COR-L47 (cell line): ENCODE results near the gene ITIH5.
A peak's percentile ranks its signal among the peaks of the same experiment; 100 is the strongest.

Experiments used
- DNase-seq: peaks from one replicate; lab custom pipeline; 2025; lab: John Stamatoyannopoulos, UW

Gene ITIH5

DNA sequence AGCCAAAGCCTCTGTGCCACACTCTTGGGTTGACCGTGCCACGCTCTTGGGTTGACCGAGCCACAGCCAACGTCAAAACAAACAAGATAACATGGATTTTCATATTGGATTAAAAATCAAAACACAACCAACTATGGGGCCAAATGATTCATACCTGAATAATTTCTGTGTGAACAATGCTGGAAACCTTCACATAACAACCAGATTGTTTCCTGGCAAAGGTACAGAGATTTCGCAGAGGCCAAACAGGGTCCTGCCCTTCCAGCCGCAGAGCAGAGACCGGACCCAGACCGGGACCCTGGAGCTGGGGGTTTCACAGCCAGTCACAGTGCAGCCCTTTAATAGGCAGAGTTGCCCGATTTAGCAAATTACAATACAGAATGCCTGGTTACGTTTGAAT is 40.5 kb downstream of the ITIH5 start:
- DNase-seq, result no peak

DNA sequence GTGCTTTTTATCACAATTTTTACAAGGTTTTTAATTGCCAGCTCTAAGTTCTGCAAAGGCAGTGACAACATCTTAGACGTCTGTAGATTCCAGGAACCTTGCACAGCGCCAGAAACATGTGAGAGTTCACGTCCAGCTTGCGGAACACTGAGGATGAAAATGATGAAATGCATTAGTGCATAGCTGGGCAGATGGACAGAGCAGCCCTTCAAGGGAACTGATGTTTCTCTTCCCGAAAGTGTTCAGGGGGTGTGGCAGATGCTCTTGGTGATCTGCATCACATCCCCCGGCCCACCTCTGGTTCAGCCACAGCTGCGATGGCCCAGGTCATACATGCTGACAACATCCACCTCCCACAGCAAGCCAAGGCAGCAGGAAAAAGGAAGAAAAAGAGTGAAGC is 40.9 kb downstream of the ITIH5 start:
- DNase-seq, result no peak

DNA sequence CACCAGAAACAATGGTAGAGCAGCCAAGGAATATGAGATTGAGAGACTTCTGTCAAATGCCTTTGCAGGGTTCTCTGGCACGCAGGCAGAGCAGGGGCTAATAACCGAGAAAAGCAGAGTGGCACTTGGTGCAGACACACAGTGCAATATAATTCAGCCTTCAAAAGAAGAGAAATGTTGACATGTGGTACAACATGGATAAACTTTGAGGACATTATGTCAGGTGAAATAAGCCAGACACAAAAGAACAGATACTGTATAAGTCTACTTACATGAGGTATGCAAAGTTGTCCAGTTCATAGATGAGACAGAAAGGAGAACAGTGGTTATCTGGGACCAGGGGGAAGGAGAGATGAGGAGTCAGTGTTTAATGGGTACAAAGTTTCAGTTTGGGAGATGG is 41.8 kb downstream of the ITIH5 start:
- DNase-seq, result no peak

- peak; percentile 22 for DNase-seq
These were observed 43.8 kb downstream of the ITIH5 start for GRCh38 chr10:7622969-7623368.

GRCh38 chr10:7618461-7618860 is 48.3 kb downstream of the ITIH5 start:
- DNase-seq, result peak; percentile 25

DNA sequence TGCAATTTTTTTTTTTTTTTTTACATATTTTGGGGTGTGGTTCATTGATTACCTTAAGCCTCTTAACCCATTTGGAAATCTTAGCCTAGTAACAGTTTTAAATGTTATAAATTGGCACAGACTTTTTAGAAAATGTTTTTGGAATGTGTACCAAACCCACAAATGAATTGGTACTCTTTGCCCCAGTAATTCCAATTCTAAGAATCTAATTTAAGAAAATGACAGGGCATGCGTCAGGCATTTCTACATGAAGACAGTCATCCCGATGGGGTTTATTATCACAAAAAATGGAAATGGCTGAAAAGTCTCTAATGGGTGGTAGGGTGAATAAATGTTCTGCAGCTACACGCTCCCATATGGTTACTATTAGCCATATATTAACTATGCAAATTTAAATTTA is 54.9 kb downstream of the ITIH5 start:
- no peak for DNase-seq

DNA sequence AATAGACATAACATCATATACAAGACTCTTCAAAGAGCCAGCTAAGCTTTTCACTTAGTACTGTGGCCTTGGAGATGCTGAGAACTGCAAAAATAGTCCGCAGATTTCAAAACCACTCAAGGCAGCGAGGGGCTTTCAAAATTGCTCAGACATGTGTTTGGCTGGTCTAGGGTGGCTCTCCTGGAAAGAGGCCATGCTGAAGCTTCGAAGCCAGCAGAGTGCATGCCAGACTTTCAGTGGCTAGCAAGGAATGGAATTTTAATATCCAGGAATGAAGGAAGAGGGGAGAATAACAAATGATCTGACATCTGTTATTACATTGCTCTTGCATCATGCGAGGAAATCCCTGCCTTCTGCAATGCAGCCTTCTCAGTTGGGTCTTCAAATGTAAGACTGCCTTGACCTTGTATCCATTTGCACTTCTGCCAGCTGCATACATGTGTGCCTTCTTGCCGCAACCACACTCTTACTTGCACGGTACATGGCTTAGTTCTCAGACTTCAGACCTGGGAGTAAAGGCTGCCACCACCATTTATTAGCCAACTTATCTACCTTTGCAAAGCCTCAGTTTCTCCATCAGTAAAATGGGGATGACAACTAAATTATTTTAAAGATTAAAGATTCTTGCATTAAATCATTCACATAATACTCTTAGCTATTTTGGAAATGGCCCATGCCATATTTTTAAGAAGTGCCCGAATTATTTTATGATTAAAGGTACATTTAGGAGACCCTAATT is 55.9 kb downstream of the ITIH5 start:
- DNase-seq, result no peak

DNA sequence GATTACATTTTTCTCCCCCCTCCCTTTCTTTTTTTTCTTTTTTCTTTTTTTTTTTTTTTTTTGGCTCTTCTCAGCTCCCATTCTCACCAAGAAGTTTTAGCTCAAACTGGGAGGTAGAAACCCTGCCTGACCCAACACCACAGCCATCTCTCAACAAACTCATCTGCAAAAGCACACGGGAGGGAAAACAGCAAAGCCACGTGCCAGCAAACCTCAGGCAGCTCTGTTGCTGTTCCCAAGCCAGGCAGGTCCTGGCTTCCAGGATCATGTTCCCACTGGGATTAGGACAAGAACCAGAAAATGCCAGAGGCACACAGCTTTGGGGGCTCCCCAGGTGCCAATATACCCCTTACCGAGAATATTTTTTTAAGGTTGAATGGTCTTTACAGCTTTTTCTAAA is 56.7 kb downstream of the ITIH5 start:
- DNase-seq, result no peak

DNA sequence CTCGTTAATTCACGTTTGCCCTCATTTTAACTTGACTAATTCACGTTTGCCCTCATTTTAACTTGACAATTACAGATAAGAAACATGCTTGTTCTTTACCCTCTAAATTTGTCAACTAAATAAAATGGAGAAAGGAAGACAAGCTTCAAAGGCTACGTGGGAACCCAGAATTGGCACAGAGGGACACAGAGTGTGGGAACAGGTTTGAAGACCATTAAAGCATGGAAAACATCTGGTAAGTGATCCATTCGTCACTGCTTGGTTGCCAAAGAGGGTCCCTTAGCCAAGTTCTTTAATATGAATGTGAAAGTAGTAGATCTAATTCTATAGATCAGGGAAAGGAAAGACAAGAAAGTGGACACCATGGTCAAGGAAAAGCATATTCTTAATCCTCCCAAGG is 57.2 kb downstream of the ITIH5 start:
- no peak for DNase-seq

GRCh38 chr10:7608001-7608400 is 58.8 kb downstream of the ITIH5 start:
- no peak for DNase-seq

DNA sequence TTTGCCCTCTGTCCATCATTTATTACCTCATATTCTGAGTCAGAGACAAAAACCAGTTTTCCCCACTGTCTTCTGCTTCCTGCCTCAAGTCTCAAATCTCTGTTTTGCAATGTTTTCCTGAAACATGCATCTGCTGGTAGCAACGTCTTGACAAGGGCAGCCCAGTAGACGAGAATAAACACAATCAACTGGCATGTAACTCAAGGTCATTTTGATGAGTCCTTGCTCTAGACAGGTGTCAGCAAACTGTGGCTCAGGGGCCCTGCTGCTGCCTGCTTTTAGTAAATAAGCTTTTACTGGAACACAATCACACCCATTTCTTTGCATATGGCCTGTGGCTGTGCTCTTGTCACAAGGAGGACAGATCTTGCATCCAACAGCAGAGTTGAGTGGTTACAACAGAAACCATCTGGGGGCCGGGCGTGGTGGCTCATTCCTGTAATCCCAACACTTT is 59.8 kb downstream of the ITIH5 start:
- DNase-seq, result no peak

- DNase-seq, result no peak
These were observed 61.0 kb downstream of the ITIH5 start for GRCh38 chr10:7605565-7606295.

DNA sequence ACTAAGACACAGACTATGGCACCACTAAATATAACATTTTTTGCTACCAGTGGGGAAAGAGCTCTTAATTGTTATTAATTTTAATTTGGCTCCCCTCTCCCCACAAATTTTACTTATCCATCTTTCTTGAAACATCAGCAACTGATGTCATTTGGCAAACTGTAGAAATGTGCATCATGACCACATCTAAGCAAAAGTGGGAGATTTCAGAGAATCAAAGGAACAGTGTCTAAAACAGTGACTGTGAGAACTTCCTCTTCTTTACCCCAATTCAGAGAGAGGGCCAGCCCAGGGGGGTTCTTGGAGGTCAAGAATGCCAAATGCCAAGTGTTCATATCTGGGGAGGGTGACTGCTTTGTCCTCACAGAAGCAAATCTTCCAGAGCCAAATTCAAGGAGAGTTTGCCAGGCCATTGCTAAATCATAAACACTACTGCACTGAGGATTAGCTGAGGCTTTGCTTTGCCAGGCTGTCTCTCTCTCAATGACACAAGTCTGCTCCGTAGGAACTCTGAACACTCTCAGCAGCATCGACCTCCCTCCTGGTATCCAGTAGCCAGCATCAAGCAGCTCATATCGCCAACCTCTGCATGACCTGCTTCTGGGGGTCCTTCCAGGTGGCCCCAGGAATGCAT is 65.6 kb downstream of the ITIH5 start:
- DNase-seq, result no peak

GRCh38 chr10:7598771-7599170 is 68.0 kb downstream of the ITIH5 start:
- DNase-seq, result no peak

- no peak for DNase-seq
These were observed 70.4 kb downstream of the ITIH5 start for GRCh38 chr10:7596356-7596755.

- DNase-seq, result no peak
These were observed 72.9 kb downstream of the ITIH5 start for GRCh38 chr10:7593905-7594304.

GRCh38 chr10:7593063-7593462 is 73.7 kb downstream of the ITIH5 start:
- no peak for DNase-seq

DNA sequence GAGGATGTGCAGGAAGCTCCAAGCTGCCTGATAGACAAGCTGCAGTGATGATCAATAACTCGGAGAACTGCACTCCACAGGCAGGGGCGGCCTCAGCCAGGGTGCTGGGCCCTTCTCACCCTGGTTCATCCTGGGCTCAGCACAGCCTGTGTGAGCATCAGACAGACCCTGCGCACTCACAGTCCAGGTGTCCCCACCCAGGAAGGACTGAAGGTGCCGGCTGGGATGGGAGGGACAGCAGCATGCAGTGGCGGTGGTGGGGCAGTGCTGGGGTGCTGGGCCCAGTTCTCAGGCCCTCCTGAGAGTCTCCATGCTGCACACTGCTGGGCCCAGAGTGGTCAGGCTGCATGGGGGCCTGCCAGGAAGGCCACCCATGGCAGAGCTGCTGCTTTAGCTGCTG is 74.1 kb downstream of the ITIH5 start:
- DNase-seq, result no peak

DNA sequence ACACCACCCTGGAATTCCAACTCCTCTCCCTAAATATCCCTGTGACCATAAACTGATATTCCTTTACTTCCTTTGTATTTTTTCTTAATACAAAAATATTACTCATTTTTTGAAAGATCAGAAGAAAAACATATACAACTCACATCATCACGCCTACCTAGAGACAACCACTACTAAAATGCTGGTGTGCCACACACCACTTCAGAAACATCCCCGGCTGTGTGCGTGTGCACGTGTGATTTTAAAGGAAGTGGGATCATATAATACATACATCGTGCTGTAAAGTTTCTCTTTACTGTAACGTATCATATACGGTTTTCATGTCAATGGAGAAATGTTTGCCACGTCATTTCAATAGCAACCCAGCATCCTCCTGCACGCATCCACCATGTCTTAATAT is 76.5 kb downstream of the ITIH5 start:
- no peak for DNase-seq

- no peak for DNase-seq
These were observed 77.0 kb downstream of the ITIH5 start for GRCh38 chr10:7589748-7590147.

DNA sequence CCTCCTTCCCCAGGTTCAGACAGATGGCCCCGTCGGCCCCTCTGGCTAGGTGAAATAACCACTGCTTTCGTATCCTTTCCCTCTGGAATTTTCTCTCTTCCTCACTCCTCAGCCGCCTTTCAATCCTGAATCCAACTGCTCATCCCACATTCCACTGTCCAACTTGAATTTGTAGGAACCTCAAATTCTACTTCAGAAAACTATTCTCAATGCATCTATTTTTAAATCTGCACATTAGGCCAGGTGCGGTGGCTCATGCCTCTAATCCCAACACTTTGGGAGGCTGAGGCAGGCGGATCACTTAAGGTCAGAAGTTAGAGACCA is 78.9 kb downstream of the ITIH5 start:
- no peak for DNase-seq

DNA sequence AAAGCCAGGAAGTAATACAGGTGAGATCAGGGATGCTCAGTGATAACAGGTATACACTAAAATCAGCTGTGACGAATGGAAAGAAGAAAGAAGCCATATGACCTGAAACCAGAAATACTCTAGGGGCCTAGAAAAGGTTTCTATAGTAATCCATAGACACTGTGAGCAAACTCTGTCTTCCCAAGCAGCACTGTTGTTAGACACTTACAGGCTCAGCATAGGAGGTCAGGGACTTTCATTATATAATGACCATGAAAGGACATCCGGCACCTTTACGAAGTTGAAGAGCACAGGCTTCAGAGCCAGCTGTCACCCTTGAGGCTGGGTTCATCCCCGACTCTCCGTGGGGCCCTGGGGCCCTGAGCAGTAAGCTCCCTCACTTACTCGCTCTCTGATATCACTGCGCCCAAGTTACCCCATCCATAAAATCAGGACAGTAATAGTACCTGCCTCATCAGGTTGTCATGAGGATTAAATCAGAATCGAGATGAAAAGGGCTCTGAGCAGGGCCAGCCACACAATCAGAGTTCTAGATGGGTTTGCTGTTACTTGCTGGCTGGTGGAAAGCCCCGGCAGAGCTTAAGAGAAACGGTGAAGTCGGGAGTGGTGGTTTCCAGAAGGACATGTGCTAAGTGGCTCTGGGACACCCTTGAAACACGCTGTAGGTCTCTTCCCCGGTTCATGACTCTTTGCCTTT is 79.5 kb downstream of the ITIH5 start:
- no peak for DNase-seq

- DNase-seq, result no peak
These were observed 81.5 kb downstream of the ITIH5 start for GRCh38 chr10:7585228-7585627.
